Measurements from ENCODE around the gene CYP24A1.

- TF ChIP-seq CTCF (IDR thresholded peaks at IDR 0.05) (no peak), ZFX (IDR thresholded peaks at IDR 0.05; ENCODE audit: borderline replicate concordance) (no peak)
Observed at GRCh38 chr20:54177378-54177777, 3.6 kb upstream of the CYP24A1 start.

All from 22Rv1 (cell line).